Common myeloid progenitor, CD34-positive (primary cell): ENCODE results near the gene ZNF664.

Source experiments
- CTCF ChIA-PET: fragments of 350-600 bp; sonication (Branson Sonifier 250); formaldehyde crosslinking; loops from one replicate; lab custom pipeline; 2021; ENCODE audit warnings: antibody characterized with exemption; lab: Charles Lee
- POLR2A ChIA-PET: fragments of 350-600 bp; sonication (Branson Sonifier 250); formaldehyde crosslinking; loops from one replicate; lab custom pipeline; 2021; ENCODE audit warnings: antibody characterized with exemption; lab: Charles Lee
- DNase-seq, 3 donors: peaks; one replicate each; pipeline versions ENCODE4 v3.0.0 to v3.0.0-alpha.2; 2013
- H3K27ac ChIP-seq, 2 experiments: 1 replicate in 1 of 2; 2 replicates in 1 of 2; pipeline ENCODE4 v1.7.0; 2013; ENCODE audit warnings: inconsistent platforms in 2 of 2, low read length in 2 of 2, mild to moderate bottlenecking in 2 of 2, low read depth in 1 of 2, moderate library complexity in 1 of 2; ENCODE audit not compliant: severe bottlenecking in 2 of 2, insufficient read depth in 1 of 2, poor library complexity in 1 of 2
- H3K27me3 ChIP-seq, 5 experiments: replicated peaks in 2 of 5; 1 replicate in 3 of 5; 2 replicates in 2 of 5; pipeline versions ENCODE4 v1.6.1 to v1.7.0; 2013; ENCODE audit warnings: low read length in 4 of 5, mild to moderate bottlenecking in 2 of 5, moderate library complexity in 2 of 5, inconsistent platforms in 1 of 5; ENCODE audit not compliant: insufficient read depth in 5 of 5, control insufficient read depth in 4 of 5
- H3K36me3 ChIP-seq, 4 experiments: 1 replicate in 2 of 4; 2 replicates in 2 of 4; pipeline versions ENCODE4 v1.6.1 to v1.7.0; 2013; ENCODE audit warnings: low read length in 3 of 4, control low read depth in 1 of 4, mild to moderate bottlenecking in 1 of 4; ENCODE audit not compliant: control insufficient read depth in 4 of 4, insufficient read depth in 4 of 4
- H3K4me1 ChIP-seq, 4 experiments: 1 replicate in 3 of 4; 2 replicates in 1 of 4; pipeline versions ENCODE4 v1.6.1 to v1.7.1; 2013; ENCODE audit warnings: low read length in 3 of 4, mild to moderate bottlenecking in 3 of 4, control low read depth in 1 of 4, inconsistent platforms in 1 of 4, moderate library complexity in 1 of 4; ENCODE audit not compliant: control insufficient read depth in 4 of 4, insufficient read depth in 4 of 4; ENCODE audit errors: control extremely low read depth in 1 of 4
- H3K4me3 ChIP-seq, 7 experiments: 1 replicate in 4 of 7; 2 replicates in 3 of 7; pipeline versions ENCODE4 v1.5.1 to v1.7.0; 2013; ENCODE audit warnings: mild to moderate bottlenecking in 7 of 7, low read length in 6 of 7, moderate library complexity in 6 of 7, inconsistent platforms in 2 of 7, low read depth in 2 of 7, control low read depth in 1 of 7; ENCODE audit not compliant: insufficient read depth in 4 of 7, control insufficient read depth in 1 of 7; ENCODE audit errors: extremely low read depth in 1 of 7
- H3K9me3 ChIP-seq, 5 experiments: 1 replicate in 4 of 5; 2 replicates in 1 of 5; pipeline versions ENCODE4 v1.6.1 to v1.7.1; 2013; ENCODE audit warnings: low read length in 4 of 5, mild to moderate bottlenecking in 2 of 5, inconsistent platforms in 1 of 5, low read depth in 1 of 5, moderate library complexity in 1 of 5; ENCODE audit not compliant: control insufficient read depth in 4 of 5, insufficient read depth in 2 of 5; ENCODE audit errors: control extremely low read depth in 1 of 5
- WGBS: methylation state at CpG from one replicate; pipeline ENCODE4 v1.1.5; 2013; ENCODE audit not compliant: insufficient coverage; 5-methylcytosine and 5-hydroxymethylcytosine counted together

The ZNF664 gene

GRCh38 chr12:123986374-123986965 lies 13.5 kb downstream of the ZNF664 start:
- Histone ChIP-seq H3K27me3 (no peaks in the 10 kb centered on the region), H3K36me3 (peaks cover 5 to 29% (median 15%) of the 10 kb centered on the region in 4 experiments), H3K9me3 (no peaks in the 10 kb centered on the region), H3K4me1 (peaks cover 0 to 13% (median 8%) of the 10 kb centered on the region in 4 experiments), H3K4me3 (no peak overlapping the region), H3K27ac (no peak overlapping the region)
- 80% methylated on average over 1 of the region's 3 CpGs for WGBS
- no peak for DNase-seq
- ChIA-PET CTCF (interaction anchor here (0.9 to 6.1 kb wide), 9 partner anchors 10 to 801 kb away, joined by 3 to 43 read pairs (median 4); partner anchors contain the start of gene CCDC92), POLR2A (no interaction called here)

GRCh38 chr12:123987022-123987421 lies 14.0 kb downstream of the ZNF664 start:
- H3K27me3 ChIP-seq = no peaks in the 10 kb centered on the region
- no peak for DNase-seq
- WGBS = no CpG with 5 or more reads among the region's 2 CpGs
- peaks cover 7 to 31% (median 18%) of the 10 kb centered on the region in 4 experiments for H3K36me3 ChIP-seq
- ChIA-PET CTCF (interaction anchor here (0.8 to 6.1 kb wide), 5 partner anchors 10 to 45 kb away, joined by 3 to 43 read pairs (median 7); no protein-coding TSS in a partner anchor), POLR2A (interaction anchor here (1.1 kb wide), 1 partner anchor 19 kb away, joined by 3 read pairs; no protein-coding TSS in a partner anchor)
- H3K4me3 ChIP-seq = no peak overlapping the region
- H3K9me3 ChIP-seq = no peaks in the 10 kb centered on the region
- H3K4me1 ChIP-seq = peaks cover 0 to 13% (median 8%) of the 10 kb centered on the region in 4 experiments
- H3K27ac ChIP-seq = no peak overlapping the region

- Histone ChIP-seq H3K4me1 (peaks cover 0 to 13% (median 8%) of the 10 kb centered on the region in 4 experiments), H3K27ac (no peak overlapping the region), H3K36me3 (peaks cover 7 to 47% (median 27%) of the 10 kb centered on the region in 4 experiments), H3K4me3 (no peak overlapping the region), H3K9me3 (no peaks in the 10 kb centered on the region), H3K27me3 (no peaks in the 10 kb centered on the region)
- 94% methylated on average over 4 of the region's 5 CpGs for WGBS
- POLR2A ChIA-PET = no interaction called here
- CTCF ChIA-PET = interaction anchor here (0.7 kb wide), 1 partner anchor 374 kb away, joined by 3 read pairs; no protein-coding TSS in a partner anchor
- no peak for DNase-seq
These were observed 16.2 kb downstream of the ZNF664 start for GRCh38 chr12:123989168-123989567.

- peaks cover 7 to 46% (median 27%) of the 10 kb centered on the region in 4 experiments for H3K36me3 ChIP-seq
- WGBS = 100% methylated on average over 1 of the region's 1 CpG
- POLR2A ChIA-PET = no interaction called here
- peak overlapping the region in 1 of 2 experiments; percentile 27 for H3K27ac ChIP-seq
- no peaks in the 10 kb centered on the region for H3K27me3 ChIP-seq
- H3K9me3 ChIP-seq = no peaks in the 10 kb centered on the region
- peaks cover 0 to 13% (median 8%) of the 10 kb centered on the region in 4 experiments for H3K4me1 ChIP-seq
- CTCF ChIA-PET = interaction anchor here (1.3 to 1.7 kb wide), 4 partner anchors 26 to 88 kb away, joined by 3 to 5 read pairs (median 4); no protein-coding TSS in a partner anchor
- no peak overlapping the region for H3K4me3 ChIP-seq
- DNase-seq = no peak
These were observed 16.7 kb downstream of the ZNF664 start for GRCh38 chr12:123989753-123990152.

GRCh38 chr12:123990511-123990910 lies 17.5 kb downstream of the ZNF664 start:
- Histone ChIP-seq H3K36me3 (peaks cover 7 to 44% (median 27%) of the 10 kb centered on the region in 4 experiments), H3K27ac (peak overlapping the region in 1 of 2 experiments; percentile 27), H3K4me1 (peaks cover 0 to 13% (median 8%) of the 10 kb centered on the region in 4 experiments), H3K9me3 (no peaks in the 10 kb centered on the region), H3K4me3 (no peak overlapping the region), H3K27me3 (no peaks in the 10 kb centered on the region)
- ChIA-PET POLR2A (no interaction called here), CTCF (interaction anchor here (1.0 to 1.7 kb wide), 5 partner anchors 14 to 89 kb away, joined by 3 to 5 read pairs (median 4); no protein-coding TSS in a partner anchor)
- DNase-seq = peak in 2 of 3 donors; percentile 8 to 28
- WGBS = 74% methylated on average over 3 of the region's 4 CpGs

- H3K27me3 ChIP-seq = no peaks in the 10 kb centered on the region
- H3K36me3 ChIP-seq = peaks cover 4 to 48% (median 29%) of the 10 kb centered on the region in 4 experiments
- ChIA-PET CTCF (interaction anchor here (0.6 to 1.7 kb wide), 5 partner anchors 11 to 352 kb away, joined by 3 to 5 read pairs (median 4); no protein-coding TSS in a partner anchor), POLR2A (no interaction called here)
- peaks cover 0 to 13% (median 8%) of the 10 kb centered on the region in 4 experiments for H3K4me1 ChIP-seq
- no peak overlapping the region for H3K4me3 ChIP-seq
- H3K9me3 ChIP-seq = no peaks in the 10 kb centered on the region
- DNase-seq = no peak
- WGBS = 100% methylated on average over 2 of the region's 2 CpGs
- H3K27ac ChIP-seq = no peak overlapping the region
These were observed 18.4 kb downstream of the ZNF664 start for GRCh38 chr12:123991372-123991951.
